GM19239 (cell line): Measurements from ENCODE around the gene BRSK1.
"Not testable (repeated sequence)": the region's sequence is repeated elsewhere in the genome, so short reads cannot be mapped to it uniquely, and the experiment has no call there.

Experiments
- DNase-seq: peaks from one replicate; pipeline ENCODE4 v3.0.0; 2011; ENCODE audit warnings: low spot score; ENCODE audit not compliant: insufficient read length
- FAIRE-seq: peaks from 2 replicates; lab custom pipeline; 2011; peaks lifted over from hg19 to GRCh38; lab: Jason Lieb, UNC

Gene BRSK1

GRCh38 chr19:55321466-55322137, 37.8 kb downstream of the BRSK1 start:
- DNase-seq, result no peak
- no peak for FAIRE-seq

GRCh38 chr19:55322204-55322885, 38.5 kb downstream of the BRSK1 start:
- DNase-seq (no peak), FAIRE-seq (no peak)

- no peak for FAIRE-seq
- DNase-seq, result no peak
Observed at GRCh38 chr19:55324662-55325061, 40.9 kb downstream of the BRSK1 start.

- FAIRE-seq, result no peak
- no peak for DNase-seq
Observed at GRCh38 chr19:55325172-55325571, 41.4 kb downstream of the BRSK1 start, which contains the start of gene TMEM150B. Gene TMEM150B, minus strand, starts transcription at chr19:55325341. Its CDS starts 4,305 bp downstream, at chr19:55321036.

- not testable (repeated sequence) for DNase-seq, FAIRE-seq
Observed at GRCh38 chr19:55328774-55329318, 45.0 kb downstream of the BRSK1 start.

- DNase-seq, FAIRE-seq: not testable (repeated sequence)
Observed at GRCh38 chr19:55329791-55330190, 46.0 kb downstream of the BRSK1 start.

- no peak for FAIRE-seq
Observed at GRCh38 chr19:55333870-55334269, 50.1 kb downstream of the BRSK1 start.

GRCh38 chr19:55336101-55336500, 52.3 kb downstream of the BRSK1 start:
- no peak for DNase-seq
- no peak for FAIRE-seq

More at GRCh38 chr19:55333870-55334269, 50.1 kb downstream of the BRSK1 start:
- no peak for DNase-seq

- DNase-seq, result peak; percentile 98
- peak; percentile 100 for FAIRE-seq
Observed at GRCh38 chr19:55339105-55339888, 55.5 kb downstream of the BRSK1 start, which contains the start of gene KMT5C. Gene KMT5C, plus strand, starts transcription at chr19:55339876. Its CDS starts 2,061 bp downstream, at chr19:55341937.

- no peak for DNase-seq
- no peak for FAIRE-seq
Observed at GRCh38 chr19:55339889-55340783, 56.3 kb downstream of the BRSK1 start.

- DNase-seq, result no peak
Observed at GRCh38 chr19:55340784-55341147, 57.0 kb downstream of the BRSK1 start.

GRCh38 chr19:55341171-55341588, 57.4 kb downstream of the BRSK1 start:
- peak; percentile 97 for DNase-seq
- peak; percentile 64 for FAIRE-seq

More at GRCh38 chr19:55340784-55341147, 57.0 kb downstream of the BRSK1 start:
- FAIRE-seq, result no peak

- DNase-seq, result no peak
- no peak for FAIRE-seq
Observed at GRCh38 chr19:55341595-55342531, 58.1 kb downstream of the BRSK1 start.

GRCh38 chr19:55344444-55344843, 60.6 kb downstream of the BRSK1 start:
- FAIRE-seq, result no peak
- DNase-seq, result no peak

GRCh38 chr19:55345101-55345817, 61.5 kb downstream of the BRSK1 start:
- DNase-seq (no peak), FAIRE-seq (no peak)

- DNase-seq (no peak), FAIRE-seq (no peak)
Observed at GRCh38 chr19:55345818-55346724, 62.3 kb downstream of the BRSK1 start.
